Neuronal stem cell (in vitro differentiated cells): Measurements from ENCODE around the gene SPARCL1.

Experiments
- DNase-seq: peaks from one replicate; pipeline ENCODE4 v3.0.0-alpha.2; 2013; ENCODE audit warnings: low spot score
- H2AFZ ChIP-seq: one replicate; pipeline ENCODE4 v1.6.1; 2013; ENCODE audit warnings: mild to moderate bottlenecking, low read length, inconsistent platforms
- H2AK5ac ChIP-seq: 2 replicates; pipeline ENCODE4 v1.6.1; 2013; ENCODE audit warnings: low read depth, mild to moderate bottlenecking, inconsistent platforms, low read length, moderate library complexity, mixed read lengths
- H2BK120ac ChIP-seq: 2 replicates; pipeline ENCODE4 v1.6.1; 2013; ENCODE audit warnings: low read depth, mild to moderate bottlenecking, inconsistent platforms, low read length, moderate library complexity, mixed read lengths
- H2BK12ac ChIP-seq: one replicate; pipeline ENCODE4 v1.6.1; 2013; ENCODE audit warnings: low read length, inconsistent platforms
- H2BK15ac ChIP-seq: 2 replicates; pipeline ENCODE4 v1.6.1; 2013; ENCODE audit warnings: mild to moderate bottlenecking, low read length, inconsistent platforms, mixed read lengths
- H2BK5ac ChIP-seq: one replicate; pipeline ENCODE4 v1.6.1; 2013; ENCODE audit warnings: inconsistent platforms, mild to moderate bottlenecking, low read length, moderate library complexity
- H3K14ac ChIP-seq: one replicate; pipeline ENCODE4 v1.6.1; 2013; ENCODE audit warnings: low read length, inconsistent platforms
- H3K18ac ChIP-seq: 2 replicates; pipeline ENCODE4 v1.6.1; 2013; ENCODE audit warnings: low read length, inconsistent platforms
- H3K23ac ChIP-seq: 2 replicates; pipeline ENCODE4 v1.6.1; 2013; ENCODE audit warnings: low read depth, mild to moderate bottlenecking, mixed read lengths, low read length, inconsistent platforms; ENCODE audit not compliant: poor library complexity
- H3K27ac ChIP-seq: replicated peaks from 3 replicates; pipeline ENCODE4 v1.5.1; 2013; ENCODE audit warnings: low read length, inconsistent platforms
- H3K27me3 ChIP-seq, 3 experiments: 2 replicates each; pipeline ENCODE4 v1.6.1; 2013; ENCODE audit warnings: low read length in 3 of 3, mild to moderate bottlenecking in 2 of 3, inconsistent platforms in 1 of 3, low read depth in 1 of 3, mixed read lengths in 1 of 3, moderate library complexity in 1 of 3; ENCODE audit not compliant: control insufficient read depth in 3 of 3, insufficient read depth in 3 of 3
- H3K36me3 ChIP-seq, 2 donors: replicated peaks in 1 of 2; 2 replicates each; pipeline ENCODE4 v1.6.1; 2013; ENCODE audit warnings: low read length in 2 of 2; ENCODE audit not compliant: control insufficient read depth in 2 of 2, insufficient read depth in 2 of 2
- H3K4ac ChIP-seq: 2 replicates; pipeline ENCODE4 v1.6.1; 2013; ENCODE audit warnings: inconsistent platforms, mild to moderate bottlenecking, low read length, moderate library complexity
- H3K4me1 ChIP-seq, 2 donors: 1 replicate in 1 of 2; 2 replicates in 1 of 2; pipeline ENCODE4 v1.6.1; 2013; ENCODE audit warnings: low read length in 2 of 2, low read depth in 1 of 2; ENCODE audit not compliant: control insufficient read depth in 2 of 2, insufficient read depth in 1 of 2
- H3K4me2 ChIP-seq: one replicate; pipeline ENCODE4 v1.6.1; 2013; ENCODE audit warnings: mild to moderate bottlenecking, low read length, inconsistent platforms; ENCODE audit not compliant: insufficient read depth, poor library complexity, severe bottlenecking
- H3K4me3 ChIP-seq, 2 donors: 2 replicates each; pipeline ENCODE4 v1.5.1; 2013; ENCODE audit warnings: low read length in 2 of 2, mild to moderate bottlenecking in 2 of 2, inconsistent platforms in 1 of 2, moderate library complexity in 1 of 2
- H3K79me1 ChIP-seq: one replicate; pipeline ENCODE4 v1.6.1; 2013; ENCODE audit warnings: low read depth, mild to moderate bottlenecking, inconsistent platforms, low read length, moderate library complexity
- H3K9ac ChIP-seq: one replicate; pipeline ENCODE4 v1.6.1; 2013; ENCODE audit warnings: mild to moderate bottlenecking, low read depth, low read length, inconsistent platforms; ENCODE audit not compliant: poor library complexity
- H3K9me3 ChIP-seq, 2 donors: replicated peaks in 1 of 2; 2 replicates each; pipeline versions ENCODE3 to v1.6.1; 2013; ENCODE audit warnings: low read length in 2 of 2, mild to moderate bottlenecking in 2 of 2, inconsistent platforms in 1 of 2, low read depth in 1 of 2, mixed read lengths in 1 of 2, moderate library complexity in 1 of 2; ENCODE audit not compliant: control insufficient read depth in 2 of 2, insufficient read depth in 1 of 2
- H4K8ac ChIP-seq: one replicate; pipeline ENCODE4 v1.6.1; 2013; ENCODE audit warnings: low read depth, mild to moderate bottlenecking, inconsistent platforms, low read length, moderate library complexity
- H4K91ac ChIP-seq: one replicate; pipeline ENCODE4 v1.6.1; 2013; ENCODE audit warnings: low read length, low read depth, mild to moderate bottlenecking, inconsistent platforms; ENCODE audit not compliant: poor library complexity
- WGBS, 2 donors: extraction: QIAGEN DNeasy Blood & Tissue Kit; methylation state at CpG; one replicate each; pipeline ENCODE4 v1.1.7; 2013; ENCODE audit warnings: missing lambda C conversion rate in 2 of 2, mixed read lengths in 1 of 2; ENCODE audit not compliant: insufficient read length in 2 of 2, insufficient replicate concordance in 1 of 2; ENCODE audit errors: extremely low coverage in 2 of 2; 5-methylcytosine and 5-hydroxymethylcytosine counted together

The SPARCL1 gene

GRCh38 chr4:87428979-87429378, 100.2 kb downstream of the SPARCL1 start:
- Histone ChIP-seq H3K23ac (no peak overlapping the region), H2BK15ac (no peak overlapping the region), H3K4me2 (no peak overlapping the region), H3K36me3 (no peaks in the 10 kb centered on the region), H3K4me3 (no peak overlapping the region), H3K9me3 (no peaks in the 10 kb centered on the region), H3K9ac (no peak overlapping the region), H2BK5ac (no peak overlapping the region), H3K27me3 (no peaks in the 10 kb centered on the region), H2AK5ac (no peak overlapping the region), H4K8ac (no peak overlapping the region), H2BK12ac (no peak overlapping the region), H2AFZ (no peak overlapping the region), H3K4ac (no peak overlapping the region), H4K91ac (no peak overlapping the region), H3K18ac (no peak overlapping the region), H2BK120ac (no peak overlapping the region), H3K4me1 (no peaks in the 10 kb centered on the region), H3K14ac (no peak overlapping the region), H3K27ac (no peak overlapping the region), H3K79me1 (no peaks in the 10 kb centered on the region)
- no CpG with 5 or more reads among the region's 6 CpGs for WGBS, 2 donors
- DNase-seq, result no peak

- Histone ChIP-seq H3K27me3 (no peaks in the 10 kb centered on the region), H3K27ac (no peak overlapping the region), H3K9me3 (no peaks in the 10 kb centered on the region), H2BK5ac (no peak overlapping the region), H2AK5ac (no peak overlapping the region), H3K4me3 (no peak overlapping the region), H3K36me3 (no peaks in the 10 kb centered on the region), H2BK15ac (no peak overlapping the region), H3K79me1 (no peaks in the 10 kb centered on the region), H2BK12ac (no peak overlapping the region), H2AFZ (no peak overlapping the region), H3K18ac (no peak overlapping the region), H3K23ac (no peak overlapping the region), H2BK120ac (no peak overlapping the region), H3K4me2 (no peak overlapping the region), H3K4me1 (peaks cover 0 to 2% of the 10 kb centered on the region in 2 donors), H3K9ac (no peak overlapping the region), H4K91ac (no peak overlapping the region), H3K14ac (no peak overlapping the region), H4K8ac (no peak overlapping the region), H3K4ac (no peak overlapping the region)
- no peak for DNase-seq
- no CpG with 5 or more reads among the region's 1 CpG for WGBS, 2 donors
These were observed 101.7 kb downstream of the SPARCL1 start for GRCh38 chr4:87427518-87427868.

- Histone ChIP-seq H2AK5ac (no peak overlapping the region), H3K4me2 (no peak overlapping the region), H2BK12ac (no peak overlapping the region), H2BK5ac (no peak overlapping the region), H3K4ac (no peak overlapping the region), H3K79me1 (no peaks in the 10 kb centered on the region), H3K4me1 (peaks cover 0 to 2% of the 10 kb centered on the region in 2 donors), H4K91ac (no peak overlapping the region), H3K36me3 (no peaks in the 10 kb centered on the region), H3K9me3 (no peaks in the 10 kb centered on the region), H2BK15ac (no peak overlapping the region), H3K27me3 (no peaks in the 10 kb centered on the region), H3K18ac (no peak overlapping the region), H3K27ac (no peak overlapping the region), H2BK120ac (no peak overlapping the region), H2AFZ (no peak overlapping the region), H3K4me3 (no peak overlapping the region), H3K9ac (no peak overlapping the region), H3K14ac (no peak overlapping the region), H4K8ac (no peak overlapping the region), H3K23ac (no peak overlapping the region)
- DNase-seq, result no peak
- WGBS, 2 donors, result no CpG with 5 or more reads among the region's 3 CpGs
These were observed 102.2 kb downstream of the SPARCL1 start for GRCh38 chr4:87426865-87427517.

GRCh38 chr4:87425711-87426110, 103.5 kb downstream of the SPARCL1 start:
- whole genome bisulfite sequencing, 2 donors, result no CpG with 5 or more reads among the region's 2 CpGs

More at GRCh38 chr4:87425711-87426110, 103.5 kb downstream of the SPARCL1 start:
- Histone ChIP-seq H3K18ac (no peak overlapping the region), H3K9ac (no peak overlapping the region), H3K4me2 (no peak overlapping the region), H4K8ac (no peak overlapping the region), H3K4me3 (no peak overlapping the region), H3K4me1 (peaks cover 0 to 6% of the 10 kb centered on the region in 2 donors), H3K79me1 (no peaks in the 10 kb centered on the region), H2AFZ (no peak overlapping the region), H3K27ac (no peak overlapping the region), H3K9me3 (no peaks in the 10 kb centered on the region), H2BK15ac (no peak overlapping the region), H4K91ac (no peak overlapping the region), H3K4ac (no peak overlapping the region), H2BK12ac (no peak overlapping the region), H3K23ac (no peak overlapping the region), H3K27me3 (no peaks in the 10 kb centered on the region), H3K36me3 (no peaks in the 10 kb centered on the region), H2BK120ac (no peak overlapping the region), H2BK5ac (no peak overlapping the region), H2AK5ac (no peak overlapping the region), H3K14ac (no peak overlapping the region)
- DNase-seq, result no peak
